GM12864 (cell line): Measurements from ENCODE around the gene UBE2QL1.

Source experiments
- DNase-seq: peaks from one replicate; pipeline ENCODE4 v3.0.0-alpha.2; 2011; ENCODE audit warnings: low read depth
- H3K4me3 ChIP-seq: 2 replicates; pipeline ENCODE4 v1.5.1; 2011; ENCODE audit warnings: mild to moderate bottlenecking, low read depth, low read length, control low read depth
- TF ChIP-seq, protein P1 (sequence below): IDR thresholded peaks from 2 replicates; pipeline ENCODE4 v1.5.1; 2011; ENCODE audit warnings: low read depth, mild to moderate bottlenecking, moderate library complexity, low read length, control low read depth, inconsistent platforms; ENCODE audit errors: missing control alignments

The UBE2QL1 gene

DNA sequence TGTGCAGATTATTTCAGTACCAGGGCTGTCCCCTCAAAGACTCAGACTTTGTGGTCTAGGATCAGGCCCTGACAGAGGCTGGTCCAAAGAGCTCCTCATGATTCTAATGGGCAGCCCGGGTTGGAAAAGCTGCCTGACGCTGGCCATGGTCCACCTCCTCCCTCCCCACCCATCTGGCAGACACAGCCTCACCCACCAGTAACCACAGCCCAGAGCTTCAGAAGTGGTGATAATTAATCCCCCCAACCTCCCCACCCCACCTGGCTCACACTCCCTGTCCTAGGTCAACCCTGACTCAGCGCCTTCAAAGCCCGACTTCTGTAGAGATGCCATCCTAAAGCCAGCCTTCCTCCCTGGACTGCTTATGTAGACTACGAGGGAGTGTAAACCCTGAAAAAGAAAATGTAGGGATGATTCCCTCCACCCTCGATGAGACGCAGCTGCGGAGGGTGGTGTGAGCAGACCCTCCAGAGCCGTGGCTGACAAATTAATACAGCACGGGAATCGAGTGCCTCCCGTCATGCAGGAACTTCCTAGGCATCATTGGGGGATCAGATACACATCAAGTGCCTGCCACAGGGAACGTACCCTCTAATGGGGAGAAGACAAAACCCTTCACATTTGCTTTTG lies 7.0 kb downstream of the UBE2QL1 start:
- TF ChIP-seq, protein P1, sequence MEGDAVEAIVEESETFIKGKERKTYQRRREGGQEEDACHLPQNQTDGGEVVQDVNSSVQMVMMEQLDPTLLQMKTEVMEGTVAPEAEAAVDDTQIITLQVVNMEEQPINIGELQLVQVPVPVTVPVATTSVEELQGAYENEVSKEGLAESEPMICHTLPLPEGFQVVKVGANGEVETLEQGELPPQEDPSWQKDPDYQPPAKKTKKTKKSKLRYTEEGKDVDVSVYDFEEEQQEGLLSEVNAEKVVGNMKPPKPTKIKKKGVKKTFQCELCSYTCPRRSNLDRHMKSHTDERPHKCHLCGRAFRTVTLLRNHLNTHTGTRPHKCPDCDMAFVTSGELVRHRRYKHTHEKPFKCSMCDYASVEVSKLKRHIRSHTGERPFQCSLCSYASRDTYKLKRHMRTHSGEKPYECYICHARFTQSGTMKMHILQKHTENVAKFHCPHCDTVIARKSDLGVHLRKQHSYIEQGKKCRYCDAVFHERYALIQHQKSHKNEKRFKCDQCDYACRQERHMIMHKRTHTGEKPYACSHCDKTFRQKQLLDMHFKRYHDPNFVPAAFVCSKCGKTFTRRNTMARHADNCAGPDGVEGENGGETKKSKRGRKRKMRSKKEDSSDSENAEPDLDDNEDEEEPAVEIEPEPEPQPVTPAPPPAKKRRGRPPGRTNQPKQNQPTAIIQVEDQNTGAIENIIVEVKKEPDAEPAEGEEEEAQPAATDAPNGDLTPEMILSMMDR, result no peak
- no peak for DNase-seq
- no peak overlapping the region for H3K4me3 ChIP-seq

DNA sequence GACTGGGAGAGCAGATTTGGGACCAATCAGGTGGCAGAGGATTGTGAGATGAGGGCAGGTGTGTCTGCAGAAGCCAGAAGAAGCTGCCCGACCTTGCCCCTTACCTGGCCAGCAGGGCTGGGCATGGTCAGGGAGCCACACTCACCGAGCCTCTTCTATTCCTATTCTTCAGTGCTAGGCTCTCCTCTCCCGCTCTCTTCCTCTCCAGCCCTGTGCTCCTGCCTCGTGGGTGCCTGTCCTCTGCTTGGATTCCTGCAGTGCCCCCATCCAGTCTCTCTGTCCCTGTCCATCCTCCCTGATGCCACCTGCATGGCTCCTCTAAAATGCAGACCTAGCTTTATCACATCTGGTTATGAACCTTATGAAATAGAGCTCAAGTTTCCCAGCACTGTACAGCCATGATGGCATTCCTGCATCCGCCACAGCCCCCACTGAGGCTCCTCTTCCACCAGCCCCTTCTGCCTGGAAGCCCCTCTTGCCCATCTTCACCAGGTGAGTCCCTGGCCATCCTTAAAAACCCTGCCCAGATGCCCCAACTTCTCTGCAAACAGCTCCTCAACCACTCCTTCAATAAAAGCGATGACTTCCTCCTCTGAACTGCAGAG lies 8.2 kb downstream of the UBE2QL1 start:
- no peak overlapping the region for H3K4me3 ChIP-seq
- TF ChIP-seq, protein P1, result no peak
- no peak for DNase-seq

DNA sequence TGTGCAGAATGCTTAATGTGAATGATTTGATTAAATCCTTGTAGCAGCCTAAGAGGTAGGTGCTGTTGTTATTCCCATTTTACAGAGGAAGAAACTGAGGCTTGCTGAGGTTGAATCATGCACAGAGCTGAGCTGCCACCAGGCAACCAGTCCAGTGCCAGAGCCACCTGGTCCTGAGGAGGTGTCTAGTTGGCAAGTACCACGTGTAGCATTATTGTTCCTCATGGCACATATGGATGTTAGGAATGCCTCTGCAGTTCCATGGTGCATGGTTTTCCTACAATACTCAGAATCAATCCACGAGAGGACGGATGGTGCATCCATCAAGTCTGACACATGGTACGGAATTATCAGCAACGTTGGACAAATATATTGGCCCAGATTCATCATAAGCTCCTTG lies 8.9 kb downstream of the UBE2QL1 start:
- TF ChIP-seq, protein P1, result no peak
- H3K4me3 ChIP-seq, result no peak overlapping the region
- DNase-seq, result no peak

DNA sequence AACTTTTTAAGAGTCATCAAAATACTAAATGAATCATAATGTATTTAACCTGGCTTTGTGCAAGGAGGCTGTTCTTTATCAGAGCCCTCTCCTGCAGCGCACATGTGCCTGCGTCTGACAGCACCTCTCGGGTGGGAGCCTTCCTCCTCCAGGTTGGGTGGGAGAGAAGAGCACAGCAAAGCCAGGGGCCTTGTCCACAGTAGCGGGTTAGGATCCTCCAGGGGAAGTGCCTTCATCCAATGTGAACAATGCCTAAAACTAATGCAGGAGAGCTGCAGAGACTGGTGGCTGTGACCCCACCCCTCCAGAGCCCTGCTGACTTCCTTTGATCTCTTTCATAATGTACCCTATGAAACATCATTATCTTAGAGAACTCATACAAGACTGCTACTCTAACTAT lies 10.2 kb downstream of the UBE2QL1 start:
- TF ChIP-seq, protein P1, result no peak
- DNase-seq, result no peak
- no peak overlapping the region for H3K4me3 ChIP-seq

DNA sequence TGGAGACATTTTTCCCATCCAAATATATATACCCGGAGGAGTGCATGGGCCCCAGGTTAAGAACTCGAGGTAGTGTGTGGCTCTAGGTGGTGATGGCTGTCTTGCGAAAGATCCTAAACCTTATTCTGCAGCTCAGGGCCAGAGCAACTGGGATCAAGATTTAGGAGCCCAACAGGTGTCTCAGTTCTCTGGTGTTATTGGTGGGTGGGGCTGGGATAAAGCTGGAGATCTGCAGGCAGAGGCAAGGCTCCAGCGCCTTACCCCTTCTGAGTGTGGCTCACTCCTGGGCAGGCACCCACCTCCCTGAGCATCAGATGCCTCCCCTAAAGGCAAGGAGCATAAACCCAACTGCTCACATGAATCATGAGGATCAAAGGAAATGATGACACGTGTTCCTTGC lies 11.2 kb downstream of the UBE2QL1 start:
- TF ChIP-seq, protein P1, result no peak
- H3K4me3 ChIP-seq, result no peak overlapping the region
- no peak for DNase-seq

DNA sequence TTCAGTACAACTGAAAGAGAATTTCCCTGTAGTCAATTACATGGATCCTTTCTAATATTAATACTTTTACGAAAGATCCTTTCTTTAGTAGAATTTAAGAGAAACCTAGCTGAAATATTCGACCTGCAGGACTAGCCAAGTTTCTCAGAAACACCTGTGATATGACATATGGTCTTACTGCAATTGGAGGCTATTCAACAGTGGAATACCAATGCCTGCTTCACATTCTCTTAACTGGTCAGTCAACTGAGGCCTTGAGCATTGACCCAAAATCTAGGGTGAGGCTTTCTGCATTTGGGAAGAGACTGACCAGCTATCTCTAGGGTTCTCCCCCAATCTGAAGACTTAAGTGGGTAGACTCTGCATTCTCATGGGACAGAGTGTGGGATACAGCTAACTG lies 12.3 kb downstream of the UBE2QL1 start:
- TF ChIP-seq, protein P1, result no peak
- no peak for DNase-seq
- no peak overlapping the region for H3K4me3 ChIP-seq
